HepG2 (cell line): ENCODE results near the gene PCGF2. TPM values are rescaled to one million over a fixed set of nuclear protein-coding genes. Genes with fewer than 3 reads are reported as not detected.

Source experiments
- ATAC-seq: fragments of 200-7000 bp; cut with Tn5 transposase; 3 replicates; pipeline ENCODE4 v1.9.1; 2020; ENCODE audit warnings: mild to moderate bottlenecking, moderate library complexity
- BruUV-seq: library from RNA; stranded (reverse); fragments of 400-500 nt; replicated peaks from 2 replicates; lab custom pipeline; 2021; lab: Mats Ljungman, UMichigan
- CTCF ChIA-PET: fragments of 300-600 bp; formaldehyde crosslinking; extraction: SDS; loops from one replicate; lab custom pipeline; 2021; ENCODE audit warnings: low total read pairs, inconsistent platforms, low intra/inter-chr PET ratio; lab: Yijun Ruan, JAX
- POLR2A ChIA-PET: fragments of 350-600 bp; sonication (Branson Sonifier 250); formaldehyde crosslinking; loops from one replicate; lab custom pipeline; 2020; ENCODE audit warnings: antibody characterized with exemption, inconsistent platforms; lab: Yijun Ruan, JAX
- DNase-seq: peaks from one replicate; pipeline ENCODE4 v3.0.0-alpha.2; 2015; ENCODE audit warnings: low spot score
- FAIRE-seq: peaks from 3 replicates; lab custom pipeline; 2011; peaks lifted over from hg19 to GRCh38; lab: Jason Lieb, UNC
- H2AFZ ChIP-seq: one replicate; pipeline ENCODE4 v1.6.1; 2011; ENCODE audit warnings: low read length, inconsistent platforms
- H3K27ac ChIP-seq: fragments of 300-600 bp; 3 replicates; pipeline ENCODE4 v1.8.0; 2011; ENCODE audit warnings: mixed run types, mild to moderate bottlenecking, mixed read lengths, low read length, inconsistent platforms; ENCODE audit not compliant: insufficient read depth; ENCODE audit errors: extremely low read length
- H3K27me3 ChIP-seq, 2 experiments: fragments of 200-600 bp in 1 of 2; 2 replicates in 1 of 2; 3 replicates in 1 of 2; pipeline versions ENCODE4 v1.6.0 to v1.8.0; 2011; ENCODE audit warnings: low read length in 2 of 2, mild to moderate bottlenecking in 2 of 2, moderate library complexity in 2 of 2, inconsistent platforms in 1 of 2; ENCODE audit not compliant: insufficient read depth in 2 of 2, control insufficient read depth in 1 of 2
- H3K36me3 ChIP-seq, 2 experiments: fragments of 200-600 bp in 1 of 2; replicated peaks in 1 of 2; 2 replicates in 1 of 2; 3 replicates in 1 of 2; pipeline versions ENCODE4 v1.5.1 to v1.8.0; 2011; ENCODE audit warnings: low read length in 2 of 2, inconsistent platforms in 1 of 2; ENCODE audit not compliant: insufficient read depth in 2 of 2, control insufficient read depth in 1 of 2
- H3K4me1 ChIP-seq: 2 replicates; pipeline ENCODE4 v1.5.1; 2012; ENCODE audit warnings: low read length, inconsistent platforms; ENCODE audit not compliant: insufficient read depth
- H3K4me2 ChIP-seq: 2 replicates; pipeline ENCODE4 v1.6.0; 2011; ENCODE audit warnings: low read depth, low read length, inconsistent platforms
- H3K4me3 ChIP-seq, 3 experiments: fragments of 200-600 bp in 1 of 3; sonication (generic), shearing (Covaris generic) in 1 of 3; replicated peaks in 1 of 3; 2 replicates each; pipeline ENCODE4 v1.5.1; 2011 to 2016; ENCODE audit warnings: low read length in 3 of 3, inconsistent platforms in 2 of 3, low read depth in 2 of 3, mild to moderate bottlenecking in 2 of 3, control low read depth in 1 of 3, mixed read lengths in 1 of 3; ENCODE audit not compliant: insufficient read depth in 1 of 3
- H3K79me2 ChIP-seq: one replicate; pipeline ENCODE4 v1.6.1; 2011; ENCODE audit warnings: low read length, inconsistent platforms; ENCODE audit not compliant: insufficient read depth
- H3K9ac ChIP-seq: 2 replicates; pipeline ENCODE4 v1.6.0; 2011; ENCODE audit warnings: mild to moderate bottlenecking, low read depth, low read length, inconsistent platforms; ENCODE audit not compliant: insufficient read depth
- H3K9me3 ChIP-seq: 2 replicates; pipeline ENCODE4 v1.5.1; 2012; ENCODE audit warnings: mild to moderate bottlenecking, low read length
- H4K20me1 ChIP-seq: 2 replicates; pipeline ENCODE4 v1.6.0; 2011; ENCODE audit warnings: inconsistent platforms, mild to moderate bottlenecking, low read length, moderate library complexity; ENCODE audit not compliant: insufficient read depth
- ARNT ChIP-seq: fragments of 450-650 bp; IDR thresholded peaks from 2 replicates; pipeline ENCODE4 v1.6.1; 2017
- CCDC6 ChIP-seq: sonication (generic); formaldehyde crosslinking; IDR thresholded peaks from 2 replicates; pipeline ENCODE4 v1.8.1; 2022; ENCODE audit warnings: mild to moderate bottlenecking, missing genetic modification reagents, moderate library complexity
- EP300 ChIP-seq, 3 experiments: sonication (generic) in 1 of 3; formaldehyde crosslinking in 1 of 3; IDR thresholded peaks; 2 replicates each; pipeline versions ENCODE4 v1.5.1 to v1.6.1; 2011 to 2020; ENCODE audit warnings: low read depth in 2 of 3, low read length in 2 of 3, borderline replicate concordance in 1 of 3, improper control_type of control experiment in 1 of 3, mild to moderate bottlenecking in 1 of 3, missing genetic modification reagents in 1 of 3, moderate library complexity in 1 of 3
- FOXP1 ChIP-seq, 2 experiments: fragments of 450-650 bp in 1 of 2; IDR thresholded peaks; 2 replicates each; pipeline ENCODE4 v1.6.1; 2017 to 2018; ENCODE audit warnings: antibody characterized with exemption in 1 of 2
- ISL2 ChIP-seq: sonication (generic); formaldehyde crosslinking; IDR thresholded peaks from 2 replicates; pipeline ENCODE4 v1.5.0; 2020; ENCODE audit warnings: missing genetic modification reagents
- KAT8 ChIP-seq: IDR thresholded peaks from 2 replicates; pipeline ENCODE4 v1.6.1; 2016; ENCODE audit warnings: missing genetic modification reagents, missing compliant biosample characterization
- MTERF4 ChIP-seq: sonication (generic); formaldehyde crosslinking; IDR thresholded peaks from 2 replicates; pipeline ENCODE4 v1.8.0; 2023; ENCODE audit warnings: mild to moderate bottlenecking, missing genetic modification reagents
- NFKBIZ ChIP-seq: IDR thresholded peaks from 2 replicates; pipeline ENCODE4 v1.6.1; 2018; ENCODE audit warnings: missing genetic modification reagents, missing compliant biosample characterization
- SIX1 ChIP-seq: sonication (generic); formaldehyde crosslinking; IDR thresholded peaks from 2 replicates; pipeline ENCODE4 v1.4.0; 2020; ENCODE audit warnings: missing genetic modification reagents, borderline replicate concordance
- SIX4 ChIP-seq: sonication (generic); formaldehyde crosslinking; IDR thresholded peaks from 2 replicates; pipeline ENCODE4 v1.4.0; 2020; ENCODE audit warnings: missing genetic modification reagents
- ZFP90 ChIP-seq: sonication (generic); formaldehyde crosslinking; IDR thresholded peaks from 2 replicates; pipeline ENCODE4 v1.8.0; 2022; ENCODE audit warnings: missing genetic modification reagents, mild to moderate bottlenecking, inconsistent platforms, borderline replicate concordance
- ZNF597 ChIP-seq: sonication (generic); formaldehyde crosslinking; IDR thresholded peaks from 2 replicates; pipeline ENCODE4 v1.5.0; 2020; ENCODE audit warnings: missing genetic modification reagents
- ZNF629 ChIP-seq: sonication (generic); formaldehyde crosslinking; conservative IDR thresholded peaks from 2 replicates; pipeline ENCODE4 v1.5.0; 2020; ENCODE audit warnings: missing genetic modification reagents
- ZNF710 ChIP-seq: sonication (generic); formaldehyde crosslinking; IDR thresholded peaks from 2 replicates; pipeline ENCODE4 v1.5.0; 2020; ENCODE audit warnings: mild to moderate bottlenecking, missing genetic modification reagents, borderline replicate concordance
- WGBS: methylation state at CpG from one replicate; pipeline ENCODE4 v1.1.6; 2017; ENCODE audit warnings: low lambda C conversion rate; 5-methylcytosine and 5-hydroxymethylcytosine counted together
- in situ Hi-C: cut with HindIII; loops from 2 replicates; pipeline ENCODE4 v1.10.0; 2017; ENCODE audit warnings: low pct_unique_long_range_greater_than_20kb; ENCODE audit not compliant: extremely low pct_ligation_motif_present
- intact Hi-C: fragments of 100-400 bp; cut with micrococcal nuclease; formaldehyde crosslinking; loops from one replicate; pipeline ENCODE4 v1.10.0; 2022; ENCODE audit not compliant: unreplicated experiment
- polyA plus RNA-seq, 8 experiments: library from polyadenylated mRNA; depleted of rRNA in 3 of 8; stranded (reverse) in 7 of 8; unstranded in 1 of 8; fragments of >200 nt; fragmentation: Illumina TruSeq in 4 of 8; extraction: Trizol in 4 of 8; gene quantifications; 2 replicates each; pipeline versions ENCODE4 v1.2.1 to v1.2.3, GENCODE V29; 2011 to 2016; ENCODE audit warnings: low read depth in 4 of 8, missing spikeins in 1 of 8, mixed read lengths in 1 of 8; ENCODE audit not compliant: insufficient read depth in 1 of 8
- total RNA-seq, 5 experiments: library from RNA; depleted of rRNA; stranded (reverse); fragments of >200 nt; fragmentation: Illumina TruSeq; extraction: Trizol; gene quantifications; 2 replicates each; pipeline ENCODE4 v1.2.3, GENCODE V29; 2016; ENCODE audit warnings: low read depth in 1 of 5
- TF ChIP-seq, protein P1 (sequence below): sonication (generic); formaldehyde crosslinking; IDR thresholded peaks from 2 replicates; pipeline ENCODE4 v1.9.0; 2022; ENCODE audit warnings: low read depth, missing genetic modification reagents

Gene PCGF2
- total and polyA plus RNA-seq, 2 of the 13 experiments (the other 11 are each of a cell fraction or from before 2014, with no cell fraction given), result 11.6 to 29.4 TPM

DNA sequence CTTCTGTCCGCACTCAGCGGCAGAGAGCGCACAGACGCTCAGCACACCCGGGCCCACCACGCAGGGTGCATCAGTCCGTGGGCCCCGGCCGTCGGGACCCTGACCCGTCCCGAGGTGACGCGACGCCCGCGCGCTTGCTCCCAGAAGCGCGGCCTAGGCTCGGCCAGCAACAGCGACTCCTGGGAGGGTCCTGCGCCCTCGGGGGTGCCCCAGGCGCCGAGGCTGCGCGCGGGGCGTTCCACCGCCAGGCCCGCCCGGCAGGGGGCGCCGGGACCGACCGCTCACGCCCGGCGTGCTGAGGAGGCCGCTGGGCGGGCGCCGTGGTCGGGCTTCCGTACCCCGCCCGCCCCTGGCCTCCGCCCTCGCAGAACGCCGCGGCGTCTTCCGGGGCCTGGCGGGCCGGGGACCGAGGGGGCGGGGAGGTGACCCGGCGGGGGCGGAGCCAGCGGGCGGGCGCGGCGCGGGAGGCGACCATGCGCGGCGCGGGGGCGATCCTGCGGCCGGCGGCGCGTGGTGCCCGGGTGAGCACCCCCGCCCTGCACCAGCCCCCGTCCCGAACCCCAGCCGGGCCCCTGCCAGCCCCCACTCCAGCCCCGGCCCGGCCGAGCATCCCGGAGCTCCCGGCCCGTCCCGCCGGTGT, 18.1 kb downstream of the PCGF2 start, which contains the start of gene CISD3:
CISD3 (plus strand) TSS at position 456 of the 640 bp plus-strand sequence; CDS start at position 474, 18 bp downstream.
- FAIRE-seq (no peak), DNase-seq (peak; percentile 81), ATAC-seq (peak; percentile 69)
- 7% methylated on average over 9 of the region's 92 CpGs for WGBS
- Histone ChIP-seq H3K4me1 (peaks cover 54% of the 10 kb centered on the region), H3K27ac (peak within 1 kb of the TSS; percentile 97), H3K36me3 (peaks cover 11 to 23% of the 10 kb centered on the region in 2 experiments), H3K9ac (peak within 1 kb of the TSS; percentile 90), H3K27me3 (no peaks in the 10 kb centered on the region), H3K79me2 (peaks cover 26% of the 10 kb centered on the region), H3K4me3 (peak within 1 kb of the TSS; percentile 67 to 100 (median 95)), H3K4me2 (peak within 1 kb of the TSS; percentile 93), H2AFZ (no peak within 1 kb of the TSS), H3K9me3 (no peaks in the 10 kb centered on the region), H4K20me1 (peaks cover 13% of the 10 kb centered on the region; the same call in 1 of the 2 replicates)
- in situ Hi-C loops, result loop anchor here (5.0 kb wide), 1 partner anchor 53 kb away; no protein-coding TSS in a partner anchor
- CTCF ChIA-PET, result interaction anchor here (1.4 to 1.5 kb wide), 2 partner anchors 26 to 53 kb away, joined by 4 to 6 read pairs; no protein-coding TSS in a partner anchor
- POLR2A ChIA-PET, result interaction anchor here (1.0 to 3.0 kb wide), 21 partner anchors 9 to 139 kb away, joined by 3 to 43 read pairs (median 6); partner anchors contain the start of genes MLLT6, PSMB3 and RPL23
- intact Hi-C loops, result loop anchor here (1.0 to 2.0 kb wide), 3 partner anchors 19 to 53 kb away; partner anchors contain the start of gene PCGF2
- no TSS peak for BruUV-seq
- TF ChIP-seq ZFP90 (CRISPR knock-in tag) (no peak), SIX1 (CRISPR knock-in tag) (0 out of 2 replicates have a peak, but pooled peaks have one; percentile 29), ARNT (no peak), ZNF710 (CRISPR knock-in tag) (peak; percentile 55; the same call in 1 of the 2 replicates), ZNF597 (CRISPR knock-in tag) (no peak), ISL2 (CRISPR knock-in tag) (peak; percentile 60), SIX4 (CRISPR knock-in tag) (no peak), MTERF4 (CRISPR knock-in tag) (no peak), CCDC6 (CRISPR knock-in tag) (peak; percentile 81), EP300 (IDR thresholded peaks at IDR 0.05; ENCODE audit: low read depth in 2 of 2, low read length in 2 of 2) (peak in 1 of 2 experiments; percentile 37; a peak in 2 of 4 replicates), EP300 (CRISPR knock-in tag; IDR thresholded peaks at IDR 0.05; ENCODE audit: borderline replicate concordance) (no peak), ZNF629 (CRISPR knock-in tag) (no peak), FOXP1 (IDR thresholded peaks at IDR 0.05) (no peak), FOXP1 (CRISPR knock-in tag; IDR thresholded peaks at IDR 0.05) (no peak), KAT8 (CRISPR knock-in tag) (no peak; the same call in 1 of the 2 replicates), NFKBIZ (CRISPR knock-in tag) (no peak)
- TF ChIP-seq, protein P1, sequence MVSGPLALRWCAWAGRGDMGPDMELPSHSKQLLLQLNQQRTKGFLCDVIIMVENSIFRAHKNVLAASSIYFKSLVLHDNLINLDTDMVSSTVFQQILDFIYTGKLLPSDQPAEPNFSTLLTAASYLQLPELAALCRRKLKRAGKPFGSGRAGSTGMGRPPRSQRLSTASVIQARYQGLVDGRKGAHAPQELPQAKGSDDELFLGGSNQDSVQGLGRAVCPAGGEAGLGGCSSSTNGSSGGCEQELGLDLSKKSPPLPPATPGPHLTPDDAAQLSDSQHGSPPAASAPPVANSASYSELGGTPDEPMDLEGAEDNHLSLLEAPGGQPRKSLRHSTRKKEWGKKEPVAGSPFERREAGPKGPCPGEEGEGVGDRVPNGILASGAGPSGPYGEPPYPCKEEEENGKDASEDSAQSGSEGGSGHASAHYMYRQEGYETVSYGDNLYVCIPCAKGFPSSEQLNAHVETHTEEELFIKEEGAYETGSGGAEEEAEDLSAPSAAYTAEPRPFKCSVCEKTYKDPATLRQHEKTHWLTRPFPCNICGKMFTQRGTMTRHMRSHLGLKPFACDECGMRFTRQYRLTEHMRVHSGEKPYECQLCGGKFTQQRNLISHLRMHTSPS (CRISPR knock-in tag), result no peak; the same call in 1 of the 2 replicates
